IMR-90 (cell line): Measurements from ENCODE around the gene VAT1L. TPM values are rescaled to one million over a fixed set of nuclear protein-coding genes. Genes with fewer than 3 reads are reported as not detected.

Experiments used
- ATAC-seq: fragments of 200-7000 bp; cut with Tn5 transposase; 2 replicates; pipeline ENCODE4 v1.9.1; 2020; ENCODE audit warnings: low read depth, mild to moderate bottlenecking, moderate library complexity
- Bru-seq: library from RNA; stranded (reverse); fragments of 400-500 nt; gene quantifications from one replicate; lab custom pipeline; 2021; lab: Mats Ljungman, UMichigan
- BruChase-seq, 2 experiments: library from RNA; stranded (reverse); fragments of 400-500 nt; gene quantifications; one replicate each; lab custom pipeline; 2021; lab: Mats Ljungman, UMichigan
- BruUV-seq: library from RNA; stranded (reverse); fragments of 400-500 nt; replicated peaks from 2 replicates; lab custom pipeline; 2021; lab: Mats Ljungman, UMichigan
- CTCF ChIA-PET: fragments of 300-600 bp; formaldehyde crosslinking; extraction: SDS; loops from one replicate; lab custom pipeline; 2021; ENCODE audit warnings: antibody characterized with exemption; lab: Yijun Ruan, JAX
- POLR2A ChIA-PET: fragments of 300-600 bp; sonication (Branson Sonifier 250); formaldehyde crosslinking; loops from one replicate; lab custom pipeline; 2022; ENCODE audit warnings: antibody characterized with exemption; ENCODE audit not compliant: unreplicated experiment; lab: Charles Lee
- DNase-seq: peaks from one replicate; pipeline ENCODE4 v3.0.0; 2013
- H2AFZ ChIP-seq: replicated peaks from 2 replicates; pipeline ENCODE3; 2013; ENCODE audit warnings: low read length, mild to moderate bottlenecking; ENCODE audit not compliant: poor library complexity
- H2AK5ac ChIP-seq: 2 replicates; pipeline ENCODE4 v1.6.1; 2013; ENCODE audit warnings: low read depth, low read length, inconsistent platforms
- H2AK9ac ChIP-seq: replicated peaks from 2 replicates; pipeline ENCODE3; 2013; ENCODE audit warnings: mild to moderate bottlenecking, low read depth, low read length, moderate library complexity; ENCODE audit not compliant: poor library complexity
- H2BK120ac ChIP-seq: 2 replicates; pipeline ENCODE4 v1.6.1; 2013; ENCODE audit warnings: low read depth, low read length, inconsistent platforms
- H2BK15ac ChIP-seq: 3 replicates; pipeline ENCODE4 v1.6.1; 2013; ENCODE audit warnings: low read depth, low read length, inconsistent platforms
- H2BK20ac ChIP-seq: 2 replicates; pipeline ENCODE4 v1.6.1; 2013; ENCODE audit warnings: low read depth, mild to moderate bottlenecking, inconsistent platforms, low read length, moderate library complexity
- H2BK5ac ChIP-seq: 2 replicates; pipeline ENCODE4 v1.6.1; 2013; ENCODE audit warnings: mild to moderate bottlenecking, low read depth, low read length, inconsistent platforms; ENCODE audit not compliant: poor library complexity, severe bottlenecking
- H3K14ac ChIP-seq: replicated peaks from 2 replicates; pipeline ENCODE4 v1.6.1; 2013; ENCODE audit warnings: low read depth, low read length, inconsistent platforms
- H3K18ac ChIP-seq: 2 replicates; pipeline ENCODE4 v1.6.1; 2013; ENCODE audit warnings: low read depth, low read length, control low read depth
- H3K23ac ChIP-seq: 2 replicates; pipeline ENCODE4 v1.6.1; 2013; ENCODE audit warnings: low read depth, low read length, inconsistent platforms
- H3K27ac ChIP-seq: 2 replicates; pipeline ENCODE4 v1.5.1; 2013; ENCODE audit warnings: mild to moderate bottlenecking, control low read depth, low read length; ENCODE audit not compliant: insufficient read depth
- H3K27me3 ChIP-seq: 2 replicates; pipeline ENCODE4 v1.6.1; 2013; ENCODE audit warnings: low read length; ENCODE audit not compliant: control insufficient read depth, insufficient read depth
- H3K36me3 ChIP-seq: 2 replicates; pipeline ENCODE4 v1.6.1; 2013; ENCODE audit warnings: low read length, mixed read lengths; ENCODE audit not compliant: control insufficient read depth, insufficient read depth
- H3K4ac ChIP-seq: 2 replicates; pipeline ENCODE4 v1.6.1; 2013; ENCODE audit warnings: low read depth, low read length, inconsistent platforms
- H3K4me1 ChIP-seq: 2 replicates; pipeline ENCODE4 v1.6.1; 2013; ENCODE audit warnings: low read length, mixed read lengths; ENCODE audit not compliant: control insufficient read depth, insufficient read depth
- H3K4me2 ChIP-seq: 2 replicates; pipeline ENCODE4 v1.6.1; 2013; ENCODE audit warnings: low read depth, mild to moderate bottlenecking, control low read depth, low read length, moderate library complexity
- H3K4me3 ChIP-seq: 2 replicates; pipeline ENCODE4 v1.5.1; 2013; ENCODE audit warnings: low read depth, mild to moderate bottlenecking, control low read depth, low read length, moderate library complexity; ENCODE audit not compliant: insufficient read depth
- H3K56ac ChIP-seq: 2 replicates; pipeline ENCODE4 v1.6.1; 2013; ENCODE audit warnings: low read length, inconsistent platforms; ENCODE audit not compliant: insufficient read depth; ENCODE audit errors: extremely low read depth
- H3K79me1 ChIP-seq, 2 experiments: 2 replicates each; pipeline ENCODE4 v1.6.1; 2013; ENCODE audit warnings: low read length in 2 of 2, inconsistent platforms in 1 of 2, low read depth in 1 of 2
- H3K9ac ChIP-seq: 2 replicates; pipeline ENCODE4 v1.6.1; 2013; ENCODE audit warnings: low read depth, low read length, control low read depth
- H3K9me1 ChIP-seq: 2 replicates; pipeline ENCODE4 v1.6.1; 2013; ENCODE audit warnings: low read length, inconsistent platforms; ENCODE audit not compliant: insufficient read depth
- H3K9me3 ChIP-seq: 2 replicates; pipeline ENCODE4 v1.6.1; 2013; ENCODE audit warnings: low read length; ENCODE audit not compliant: control insufficient read depth, insufficient read depth
- H4K20me1 ChIP-seq: 2 replicates; pipeline ENCODE4 v1.6.1; 2013; ENCODE audit warnings: low read length, inconsistent platforms; ENCODE audit not compliant: insufficient read depth
- H4K5ac ChIP-seq: 2 replicates; pipeline ENCODE4 v1.6.1; 2013; ENCODE audit warnings: mild to moderate bottlenecking, low read depth, low read length, control low read depth
- H4K8ac ChIP-seq, 2 experiments: 2 replicates each; pipeline ENCODE4 v1.6.1; 2013; ENCODE audit warnings: low read depth in 2 of 2, low read length in 2 of 2, control low read depth in 1 of 2, inconsistent platforms in 1 of 2
- H4K91ac ChIP-seq: 2 replicates; pipeline ENCODE4 v1.6.1; 2013; ENCODE audit warnings: low read depth, low read length, inconsistent platforms; ENCODE audit not compliant: insufficient read depth
- CHD1 ChIP-seq: IDR thresholded peaks from 2 replicates; pipeline ENCODE4 v1.6.1; 2012; ENCODE audit warnings: low read depth, low read length, improper control_type of control experiment
- FOS ChIP-seq: fragments of 150-350 bp; IDR thresholded peaks from 2 replicates; pipeline ENCODE4 v1.6.1; 2016; ENCODE audit warnings: low read depth, low read length
- MAFK ChIP-seq: IDR thresholded peaks from 2 replicates; pipeline ENCODE4 v1.6.1; 2012; ENCODE audit warnings: low read depth, low read length, improper control_type of control experiment
- MAZ ChIP-seq: IDR thresholded peaks from 2 replicates; pipeline ENCODE4 v1.6.1; 2012; ENCODE audit warnings: low read depth, mild to moderate bottlenecking, low read length, improper control_type of control experiment, moderate library complexity, borderline replicate concordance
- MXI1 ChIP-seq: IDR thresholded peaks from 2 replicates; pipeline ENCODE4 v1.6.1; 2012; ENCODE audit warnings: low read depth, mild to moderate bottlenecking, low read length, moderate library complexity, borderline replicate concordance
- NFE2L2 ChIP-seq: fragments of 150-350 bp; IDR thresholded peaks from 2 replicates; pipeline ENCODE4 v1.6.1; 2016; ENCODE audit warnings: low read depth, mild to moderate bottlenecking, low read length
- RAD21 ChIP-seq: IDR thresholded peaks from 2 replicates; pipeline ENCODE4 v1.6.1; 2012; ENCODE audit warnings: low read length, improper control_type of control experiment
- RFX5 ChIP-seq: IDR thresholded peaks from 2 replicates; pipeline ENCODE4 v1.8.0; 2012; ENCODE audit warnings: low read depth, mild to moderate bottlenecking, low read length, moderate library complexity
- SMC3 ChIP-seq: fragments of 150-350 bp; IDR thresholded peaks from 2 replicates; pipeline ENCODE4 v1.6.1; 2016; ENCODE audit warnings: low read depth, mild to moderate bottlenecking, antibody characterized with exemption, low read length, moderate library complexity
- WGBS, 2 experiments: methylation state at CpG; one replicate each; pipeline versions ENCODE4 v1.1.5 to v1.1.7; 2013; ENCODE audit warnings: missing lambda C conversion rate in 2 of 2; ENCODE audit not compliant: insufficient read length in 1 of 2; ENCODE audit errors: extremely low coverage in 2 of 2; 5-methylcytosine and 5-hydroxymethylcytosine counted together
- dilution Hi-C: fragments of 300-500 bp; cut with HindIII; formaldehyde crosslinking; loops from one replicate; pipeline ENCODE4 v1.14.3; 2018; ENCODE audit warnings: low sequenced_read_pairs; ENCODE audit not compliant: unreplicated experiment
- in situ Hi-C: fragments of 300-500 bp; cut with MboI; formaldehyde crosslinking; loops from 3 replicates; pipeline ENCODE4 v1.14.3; 2019; ENCODE audit warnings: low sequenced_read_pairs, inconsistent platforms, mixed read lengths
- intact Hi-C: fragments of 100-400 bp; cut with micrococcal nuclease; formaldehyde crosslinking; loops from 2 replicates; pipeline ENCODE4 v1.10.0; 2022
- long read RNA-seq: library from polyadenylated mRNA; unstranded; transcript quantifications from one replicate; pipeline ENCODE4 v2.0.0, GENCODE V29; 2021; ENCODE audit not compliant: unreplicated experiment
- polyA plus RNA-seq, 3 experiments: library from polyadenylated mRNA; depleted of rRNA; stranded (reverse); fragments of >200 nt; gene quantifications; 2 replicates each; pipeline ENCODE4 v1.2.3, GENCODE V29; 2012; ENCODE audit warnings: low replicate concordance in 1 of 3
- total RNA-seq: library from RNA; depleted of rRNA; stranded (reverse); fragments of >200 nt; gene quantifications from 2 replicates; pipeline ENCODE4 v1.2.3, GENCODE V29; 2012; rRNA removed
- TF ChIP-seq, protein P1 (sequence below): fragments of 150-350 bp; IDR thresholded peaks from 2 replicates; pipeline ENCODE4 v1.6.1; 2017; ENCODE audit warnings: mild to moderate bottlenecking, antibody characterized with exemption, low read length, low read depth

Gene VAT1L, protein sequence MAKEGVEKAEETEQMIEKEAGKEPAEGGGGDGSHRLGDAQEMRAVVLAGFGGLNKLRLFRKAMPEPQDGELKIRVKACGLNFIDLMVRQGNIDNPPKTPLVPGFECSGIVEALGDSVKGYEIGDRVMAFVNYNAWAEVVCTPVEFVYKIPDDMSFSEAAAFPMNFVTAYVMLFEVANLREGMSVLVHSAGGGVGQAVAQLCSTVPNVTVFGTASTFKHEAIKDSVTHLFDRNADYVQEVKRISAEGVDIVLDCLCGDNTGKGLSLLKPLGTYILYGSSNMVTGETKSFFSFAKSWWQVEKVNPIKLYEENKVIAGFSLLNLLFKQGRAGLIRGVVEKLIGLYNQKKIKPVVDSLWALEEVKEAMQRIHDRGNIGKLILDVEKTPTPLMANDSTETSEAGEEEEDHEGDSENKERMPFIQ
- total RNA-seq (18.1 and 18.5 TPM in 2 replicates), polyA plus RNA-seq (2012; rRNA removed) (14.1 and 15.4 TPM in 2 replicates), Bru-seq, nascent RNA (percentile 58 among the genes with signal in this experiment), BruChase-seq, experiment 1, labeled RNA remaining after a 6-hour chase (percentile 53 among the genes with signal in this experiment), BruChase-seq, experiment 2, labeled RNA remaining after a 2-hour chase (percentile 57 among the genes with signal in this experiment)
- 7.3 TPM in 2 replicates for polyA plus RNA-seq (2012; cell fraction: cytosol; rRNA removed)
- polyA plus RNA-seq (2012; cell fraction: nucleus; rRNA removed; ENCODE audit: low replicate concordance): 2.4 and 9.5 TPM in 2 replicates
- long read RNA-seq, transcript VAT1L-201 (9 exons, 3,825 nt): major isoform, 14 of 22 reads
- long read RNA-seq, partial matches to known transcripts: 1 of 22 reads
- long read RNA-seq, other reads (novel, unspliced or antisense): 7 of 22 reads

GRCh38 chr16:77788181-77789084, at the start of gene VAT1L:
Gene VAT1L, plus strand, starts transcription at chr16:77788564. Its CDS starts 119 bp downstream, at chr16:77788683.
- DNase-seq (peak; percentile 63), ATAC-seq (peak; percentile 93)
- Histone ChIP-seq H3K4me3 (peak within 1 kb of the TSS; percentile 93), H4K8ac (peak within 1 kb of the TSS in 1 of 2 experiments; percentile 43; a peak in 1 of 4 replicates), H4K20me1 (no peaks in the 10 kb centered on the region), H2AK9ac (peak within 1 kb of the TSS; percentile 68), H3K36me3 (no peaks in the 10 kb centered on the region), H3K4me2 (peak within 1 kb of the TSS; percentile 91), H2AFZ (peak within 1 kb of the TSS; percentile 97), H3K56ac (no peak within 1 kb of the TSS), H3K9me1 (no peaks in the 10 kb centered on the region; the same call in 1 of the 2 replicates), H3K14ac (no peak within 1 kb of the TSS), H3K27ac (peak within 1 kb of the TSS; percentile 25; the same call in 1 of the 2 replicates), H2BK120ac (peak within 1 kb of the TSS; percentile 89), H3K4ac (peak within 1 kb of the TSS; percentile 46; the same call in 1 of the 2 replicates), H2BK20ac (peak within 1 kb of the TSS; percentile 89; the same call in 1 of the 2 replicates), H2AK5ac (no peak within 1 kb of the TSS; the same call in 1 of the 2 replicates), H3K23ac (peak within 1 kb of the TSS; percentile 36; the same call in 1 of the 2 replicates), H4K91ac (no peak within 1 kb of the TSS), H3K18ac (no peak within 1 kb of the TSS), H3K9me3 (no peaks in the 10 kb centered on the region), H3K9ac (peak within 1 kb of the TSS; percentile 5; the same call in 1 of the 2 replicates), H4K5ac (no peak within 1 kb of the TSS), H3K79me1 (peaks cover 2 to 6% of the 10 kb centered on the region in 2 experiments; a peak in 3 of 4 replicates), H2BK15ac (no peak within 1 kb of the TSS), H2BK5ac (no peak within 1 kb of the TSS), H3K27me3 (peaks cover 4% of the 10 kb centered on the region; the same call in 1 of the 2 replicates), H3K4me1 (peaks cover 9% of the 10 kb centered on the region)
- ChIA-PET CTCF (no interaction called here), POLR2A (interaction anchor here (0.7 kb wide), 1 partner anchor 186 kb away, joined by 12 read pairs; no protein-coding TSS in a partner anchor)
- BruUV-seq: no TSS peak
- in situ Hi-C loops (no loop called here), intact Hi-C loops (loop anchor here (2.0 kb wide), 4 partner anchors 52 to 182 kb away; no protein-coding TSS in a partner anchor), dilution Hi-C loops (no loop called here)
- 0% methylated on average over 21 of the region's 78 CpGs; no CpG with 5 or more reads in 1 of the 2 experiments for WGBS, 2 experiments
- TF ChIP-seq NFE2L2 (no peak), MAFK (peak; percentile 73), FOS (no peak), CHD1 (no peak), RAD21 (no peak), MXI1 (no peak), SMC3 (no peak), MAZ (peak; percentile 38; the same call in 1 of the 2 replicates), RFX5 (no peak)
- TF ChIP-seq, protein P1, sequence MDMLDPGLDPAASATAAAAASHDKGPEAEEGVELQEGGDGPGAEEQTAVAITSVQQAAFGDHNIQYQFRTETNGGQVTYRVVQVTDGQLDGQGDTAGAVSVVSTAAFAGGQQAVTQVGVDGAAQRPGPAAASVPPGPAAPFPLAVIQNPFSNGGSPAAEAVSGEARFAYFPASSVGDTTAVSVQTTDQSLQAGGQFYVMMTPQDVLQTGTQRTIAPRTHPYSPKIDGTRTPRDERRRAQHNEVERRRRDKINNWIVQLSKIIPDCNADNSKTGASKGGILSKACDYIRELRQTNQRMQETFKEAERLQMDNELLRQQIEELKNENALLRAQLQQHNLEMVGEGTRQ: no peak
